Upper lobe of right lung (tissue), 1 donor: Measurements from ENCODE around the gene EFR3B. TPM values are rescaled to one million over a fixed set of nuclear protein-coding genes. Genes with fewer than 3 reads are reported as not detected.
"Not testable (repeated sequence)": the region's sequence is repeated elsewhere in the genome, so short reads cannot be mapped to it uniquely, and the experiment has no call there.

ENCODE experiments used
- ATAC-seq: fragments of 200-7000 bp; cut with Tn5 transposase; one replicate; pipeline ENCODE4 v1.9.1; 2020; ENCODE audit warnings: mild to moderate bottlenecking, moderate library complexity
- DNase-seq: peaks from one replicate; pipeline ENCODE4 v3.0.0-alpha.2; 2020
- H3K27ac ChIP-seq: fragments of 200-600 bp; one replicate; pipeline ENCODE4 v1.8.0; 2022
- H3K27me3 ChIP-seq: fragments of 200-600 bp; one replicate; pipeline ENCODE4 v1.8.0; 2022; ENCODE audit warnings: mild to moderate bottlenecking
- H3K36me3 ChIP-seq: fragments of 200-600 bp; one replicate; pipeline ENCODE4 v1.8.0; 2022
- H3K4me1 ChIP-seq: fragments of 200-600 bp; one replicate; pipeline ENCODE4 v1.8.0; 2022
- H3K4me3 ChIP-seq: fragments of 200-600 bp; one replicate; pipeline ENCODE4 v1.8.0; 2022; ENCODE audit warnings: mild to moderate bottlenecking
- H3K9me3 ChIP-seq: fragments of 200-600 bp; one replicate; pipeline ENCODE4 v1.8.0; 2022
- CTCF ChIP-seq: fragments of 200-600 bp; IDR thresholded peaks from one replicate; pipeline ENCODE4 v1.8.0; 2022; ENCODE audit warnings: antibody characterized with exemption
- intact Hi-C: fragments of 100-400 bp; cut with DNase I; formaldehyde crosslinking; loops from one replicate; pipeline ENCODE4 v1.11.0; 2022
- total RNA-seq: library from RNA; stranded (reverse); fragmentation: NEBNext Ultra II Directional; extraction: Animal tissue kit (Norgen Biotek cat#: 25700); gene quantifications from one replicate; pipeline ENCODE4 v1.2.1, GENCODE V29; 2021
- donor health status: DM: no; HTN: yes; CAD: no; lungs with severe emphysema.

The EFR3B gene
- total RNA-seq, 1 donor from 2014 or later: 10.7 TPM

DNA sequence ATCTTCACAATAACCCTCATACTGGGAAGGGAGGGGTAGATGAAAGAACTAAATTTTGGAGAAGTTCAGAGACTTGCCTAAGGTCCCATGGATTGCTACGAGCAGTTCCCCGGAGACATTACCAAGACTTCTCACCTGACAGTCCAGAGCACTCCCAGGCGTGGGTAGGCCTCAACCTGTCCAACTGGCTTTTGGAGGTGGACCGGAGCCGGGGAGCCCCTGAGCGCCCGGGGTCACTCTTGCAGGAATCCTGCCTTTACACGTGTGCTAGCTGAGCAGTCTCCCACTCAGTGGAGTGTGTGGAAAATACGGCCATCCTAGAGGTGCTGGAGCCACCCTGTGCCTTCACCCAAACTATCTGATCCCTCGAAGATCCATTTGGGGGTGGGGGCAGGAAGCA, 118.5 kb downstream of the EFR3B start:
- Histone ChIP-seq H3K9me3 (no peaks in the 10 kb centered on the region), H3K4me3 (no peak overlapping the region), H3K36me3 (no peaks in the 10 kb centered on the region), H3K27ac (no peak overlapping the region), H3K27me3 (peaks cover 2% of the 10 kb centered on the region), H3K4me1 (no peaks in the 10 kb centered on the region)
- no peak for TF ChIP-seq CTCF
- intact Hi-C loops: no loop called here
- ATAC-seq: no peak
- peak; percentile 35 for DNase-seq

DNA sequence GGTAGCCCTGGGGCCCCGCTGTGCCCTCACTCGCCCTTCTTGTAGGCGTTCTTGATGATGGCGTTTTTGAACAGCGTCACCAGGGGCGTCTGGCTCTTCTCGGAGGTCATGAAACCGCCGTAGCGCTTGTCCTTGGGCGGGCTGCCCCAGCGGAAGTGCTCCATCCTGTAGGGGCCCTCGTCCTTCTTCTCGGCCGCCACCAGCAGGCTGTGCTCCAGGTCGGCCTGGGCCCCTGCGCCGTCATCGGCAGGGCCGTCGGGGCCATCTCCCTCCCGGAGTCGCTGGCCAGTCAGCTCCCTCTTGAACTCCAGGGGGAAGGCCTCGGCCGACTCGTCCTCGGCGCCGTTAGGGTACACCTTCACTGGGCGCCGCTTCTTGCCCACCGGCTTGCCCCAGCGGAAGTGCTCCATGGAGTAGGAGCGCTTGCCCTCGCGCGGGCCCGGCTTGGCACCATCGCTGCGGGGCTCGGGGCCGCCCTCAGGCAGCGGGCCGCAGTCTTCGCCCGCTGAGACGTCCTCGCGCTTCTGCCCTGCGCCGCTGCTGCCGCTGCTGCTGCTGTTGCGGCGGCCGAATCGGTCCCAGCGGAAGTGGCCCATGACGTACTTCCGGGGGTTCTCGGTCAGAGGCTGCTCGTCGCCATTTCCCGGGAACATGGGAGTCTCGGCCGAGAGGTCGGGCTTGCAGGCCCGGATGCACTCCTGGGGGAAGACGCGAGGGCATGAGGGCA, 119.3 kb downstream of the EFR3B start:
- peak overlapping the region; percentile 53 for H3K4me3 ChIP-seq
- ATAC-seq (peak; percentile 85), DNase-seq (peak; percentile 89)
- intact Hi-C loops: no loop called here
- peak overlapping the region; percentile 78 for H3K27ac ChIP-seq
- H3K27me3 ChIP-seq: peaks cover 9% of the 10 kb centered on the region
- no peak for TF ChIP-seq CTCF
- no peaks in the 10 kb centered on the region for H3K4me1 ChIP-seq
- H3K36me3 ChIP-seq: no peaks in the 10 kb centered on the region
- H3K9me3 ChIP-seq: no peaks in the 10 kb centered on the region

DNA sequence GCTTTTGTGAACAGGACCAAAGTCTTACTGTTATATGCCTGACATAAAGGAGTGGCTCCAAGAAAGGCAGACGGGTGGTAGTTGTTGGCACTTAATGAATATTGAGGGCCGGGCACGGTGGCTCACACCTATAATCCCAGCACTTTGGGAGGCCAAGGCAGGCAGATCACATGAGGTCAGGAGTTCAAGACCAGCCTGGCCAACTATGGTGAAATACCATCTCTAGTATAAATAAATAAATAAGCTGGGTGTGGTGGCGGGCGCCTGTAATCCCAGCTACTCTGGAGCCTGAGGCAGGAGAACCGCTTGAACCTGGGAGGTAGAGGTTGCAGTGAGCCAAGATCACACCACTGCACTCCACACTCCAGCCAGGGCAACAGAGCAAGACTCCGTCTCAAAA, 120.2 kb downstream of the EFR3B start:
- DNase-seq, H3K4me3 ChIP-seq, H3K9me3 ChIP-seq, H3K36me3 ChIP-seq, H3K4me1 ChIP-seq, ATAC-seq, intact Hi-C loops: not testable (repeated sequence)
- Histone ChIP-seq H3K27ac (peak overlapping the region; percentile 78), H3K27me3 (peaks cover 17% of the 10 kb centered on the region)

DNA sequence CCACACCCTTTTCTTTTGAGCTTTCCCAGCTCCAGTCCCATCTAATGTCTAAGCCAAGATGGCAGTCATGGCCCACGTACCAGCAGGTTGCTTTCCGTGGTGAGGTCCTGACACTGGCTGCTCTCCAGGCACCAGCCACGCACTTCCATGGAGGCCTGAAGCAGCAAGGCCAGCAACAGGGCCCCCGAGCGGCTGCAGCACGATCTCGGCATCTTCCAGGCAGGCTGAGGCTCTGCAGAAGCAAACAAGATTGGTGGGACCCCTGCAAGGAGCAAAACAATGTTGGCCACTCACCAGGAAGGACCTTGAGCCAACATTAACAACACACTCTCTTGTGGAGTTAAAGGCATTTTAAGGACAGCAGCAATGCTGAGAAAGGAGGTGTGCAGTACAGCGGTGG, 122.7 kb downstream of the EFR3B start:
- H3K4me3 ChIP-seq: no peak overlapping the region
- intact Hi-C loops: no loop called here
- H3K36me3 ChIP-seq: no peaks in the 10 kb centered on the region
- ATAC-seq (no peak), DNase-seq (no peak)
- TF ChIP-seq CTCF: no peak
- H3K4me1 ChIP-seq: peaks cover 11% of the 10 kb centered on the region
- H3K27ac ChIP-seq: no peak overlapping the region
- no peaks in the 10 kb centered on the region for H3K9me3 ChIP-seq
- peaks cover 39% of the 10 kb centered on the region for H3K27me3 ChIP-seq

- peaks cover 53% of the 10 kb centered on the region for H3K27me3 ChIP-seq
- peak; percentile 43 for ATAC-seq
- H3K9me3 ChIP-seq: no peaks in the 10 kb centered on the region
- TF ChIP-seq CTCF: peak; percentile 23
- no peaks in the 10 kb centered on the region for H3K36me3 ChIP-seq
- H3K4me3 ChIP-seq: no peak overlapping the region
- peaks cover 11% of the 10 kb centered on the region for H3K4me1 ChIP-seq
- no peak for DNase-seq
- H3K27ac ChIP-seq: no peak overlapping the region
- intact Hi-C loops: no loop called here
Observed at GRCh38 chr2:25165992-25166875, 124.4 kb downstream of the EFR3B start.
